GM15510 (cell line): Measurements from ENCODE around the gene TMEM253.

ENCODE experiments used
- POLR2A ChIP-seq: IDR thresholded peaks from 3 replicates; pipeline ENCODE4 v1.6.1; 2011; ENCODE audit warnings: borderline replicate concordance; ENCODE audit not compliant: insufficient read length; ENCODE audit errors: extremely low read depth

TMEM253 gene

DNA sequence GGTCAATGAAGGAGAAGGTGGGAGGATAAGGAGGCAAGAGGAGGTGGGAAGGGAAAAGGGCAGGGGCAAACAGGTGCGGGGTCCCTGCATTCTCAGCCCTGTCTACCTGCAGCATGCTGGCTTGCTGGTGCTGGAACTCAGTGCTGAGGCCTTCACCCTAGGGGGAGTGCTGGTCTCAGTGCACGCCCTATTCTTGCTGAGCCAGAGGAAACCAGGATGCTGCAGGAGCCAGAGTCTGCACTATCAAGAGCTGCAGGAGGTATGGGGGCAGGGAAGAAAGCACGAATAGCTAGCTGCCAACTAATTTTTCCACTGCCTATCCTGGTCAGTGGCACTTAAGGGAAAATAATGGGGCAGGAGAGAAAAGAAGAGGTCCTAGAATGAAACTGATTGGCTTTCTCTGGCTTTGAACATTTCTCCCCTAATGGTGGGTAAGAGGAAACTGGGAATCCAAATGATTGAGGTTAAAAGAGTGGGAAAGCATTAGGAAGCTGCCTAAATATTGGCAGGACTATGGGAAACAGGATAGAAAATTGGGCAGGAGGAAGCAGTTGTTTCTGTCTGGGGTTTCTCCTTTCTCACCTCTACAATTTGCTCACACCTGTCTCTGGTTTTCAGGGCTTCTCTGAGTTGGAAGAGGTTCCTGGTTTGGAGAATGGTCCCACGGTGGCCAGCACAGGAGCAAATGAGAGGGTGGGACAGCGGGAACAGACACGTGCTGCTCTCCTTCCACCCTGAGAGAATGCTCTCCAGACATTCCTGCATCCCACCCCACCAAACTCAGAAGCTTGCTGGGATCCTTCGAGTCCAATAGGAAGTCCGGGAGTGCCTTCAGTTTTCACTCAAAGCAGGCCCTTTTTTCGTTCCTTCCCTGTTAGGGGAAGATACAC, 1.9 kb downstream of the TMEM253 start:
- no peak for TF ChIP-seq POLR2A

DNA sequence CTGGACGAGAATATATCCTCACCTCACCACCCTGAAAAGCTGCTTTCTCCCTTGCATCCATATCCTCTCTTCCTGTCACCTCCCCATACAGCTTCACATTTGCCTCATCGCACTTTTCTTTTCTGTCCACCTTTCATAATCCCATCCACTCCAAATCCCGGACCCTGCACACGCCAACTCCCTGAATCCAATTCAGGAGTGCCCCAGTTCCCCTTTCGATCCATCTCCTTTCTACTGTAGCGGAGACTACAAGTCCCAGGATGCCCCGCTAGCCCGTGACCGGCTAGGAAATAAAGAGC, 2.5 kb downstream of the TMEM253 start:
- no peak for TF ChIP-seq POLR2A

DNA sequence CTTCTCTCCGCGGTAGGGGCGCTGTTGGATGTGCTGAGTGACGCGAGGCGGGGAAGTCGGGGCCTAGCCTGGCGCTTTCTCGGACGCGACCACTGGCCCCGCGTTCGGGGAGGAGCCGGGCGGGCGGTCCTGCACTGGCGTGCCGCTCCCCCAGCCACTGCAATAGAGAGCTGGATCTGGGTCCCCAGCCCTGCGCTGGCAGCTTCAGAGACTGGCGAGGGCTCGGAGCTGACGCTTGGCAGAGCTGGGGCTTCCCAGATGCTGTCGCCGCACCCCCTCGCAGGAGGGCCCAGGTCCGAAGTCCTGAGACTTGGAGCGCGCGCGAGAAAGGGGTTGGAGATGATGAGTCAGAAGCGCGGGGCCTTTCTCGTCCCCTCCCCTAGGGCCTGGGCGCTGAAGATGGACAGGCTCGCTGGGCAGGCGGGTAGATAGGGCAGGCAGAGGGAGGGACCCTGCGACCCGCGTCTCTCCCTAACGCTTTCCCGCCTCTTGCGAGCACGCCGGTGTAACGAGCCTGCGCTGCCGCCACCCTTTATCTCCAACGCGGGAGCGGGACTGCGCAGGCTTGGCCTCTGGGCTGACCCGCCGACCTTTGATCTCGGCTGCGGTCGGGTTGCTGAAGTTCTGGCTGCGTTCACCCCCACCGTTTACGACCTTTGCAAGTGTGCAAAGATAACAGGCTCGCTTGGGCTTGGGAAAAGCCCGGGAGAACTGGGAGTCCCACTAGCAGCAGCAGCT, 3.0 kb downstream of the TMEM253 start:
- TF ChIP-seq POLR2A: peak; percentile 93

DNA sequence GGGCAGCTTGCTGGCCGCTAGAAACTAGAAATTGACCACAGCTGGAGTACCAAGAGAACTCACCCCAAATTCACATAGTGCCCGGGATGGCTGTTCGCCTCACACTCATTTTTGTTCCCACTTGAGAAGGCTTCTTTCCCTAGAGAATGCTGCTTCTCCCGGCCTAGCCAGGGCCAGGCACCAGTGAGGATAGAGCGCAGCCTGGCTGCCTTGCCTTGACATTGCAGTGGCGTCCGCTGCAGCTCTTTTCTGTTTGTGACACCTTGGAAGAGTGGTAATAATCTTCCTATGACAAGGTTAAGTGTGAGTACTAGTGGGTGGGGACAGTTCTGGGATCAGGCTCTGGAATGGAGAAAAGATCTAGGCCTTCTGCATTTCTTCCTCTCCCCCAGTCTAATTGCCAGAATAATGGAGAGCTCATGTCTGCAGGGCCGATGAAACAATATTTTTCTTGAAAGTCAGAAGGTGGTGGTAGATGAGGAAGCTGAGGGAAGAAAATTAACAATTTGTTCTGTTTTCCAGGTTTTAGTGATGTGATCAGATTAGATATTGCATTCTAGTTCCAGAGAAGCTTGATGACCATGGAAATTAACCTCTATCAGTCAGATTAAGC, 3.7 kb downstream of the TMEM253 start:
- TF ChIP-seq POLR2A: no peak

DNA sequence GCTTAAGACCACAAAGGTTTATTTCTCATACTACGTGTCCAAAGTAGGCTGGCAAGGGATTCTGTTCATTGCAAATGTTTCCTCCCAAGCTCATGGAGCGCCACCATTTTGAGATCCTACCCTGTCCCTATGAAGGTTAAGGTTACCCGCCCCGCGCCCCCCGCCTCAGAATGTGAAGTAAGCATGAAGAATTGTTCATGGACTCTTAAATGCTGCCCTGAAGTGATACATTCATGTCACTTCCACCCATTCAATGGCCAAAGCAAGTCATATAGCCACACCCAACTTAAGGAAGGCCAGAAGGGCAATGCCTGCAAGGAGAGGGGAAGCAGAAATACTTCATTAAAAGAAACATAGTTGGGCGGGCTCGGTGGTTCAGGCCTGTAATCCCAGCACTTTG, 4.2 kb downstream of the TMEM253 start:
- TF ChIP-seq POLR2A: no peak

DNA sequence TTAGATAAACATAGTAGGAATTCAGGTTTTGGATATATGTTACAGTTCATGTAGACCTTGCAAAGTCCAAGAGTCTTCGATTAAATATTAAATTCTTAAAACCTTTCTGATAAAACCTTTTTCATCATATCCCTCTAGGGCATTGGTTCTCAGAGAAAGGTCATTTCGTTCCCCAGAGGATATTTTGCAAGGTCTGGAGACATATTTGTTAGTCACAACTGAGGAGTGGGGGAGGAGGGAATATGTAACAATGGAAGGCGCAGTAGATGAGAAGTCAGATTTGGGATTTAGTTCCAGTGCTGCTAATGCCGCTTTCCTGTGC, 5.3 kb downstream of the TMEM253 start:
- no peak for TF ChIP-seq POLR2A

DNA sequence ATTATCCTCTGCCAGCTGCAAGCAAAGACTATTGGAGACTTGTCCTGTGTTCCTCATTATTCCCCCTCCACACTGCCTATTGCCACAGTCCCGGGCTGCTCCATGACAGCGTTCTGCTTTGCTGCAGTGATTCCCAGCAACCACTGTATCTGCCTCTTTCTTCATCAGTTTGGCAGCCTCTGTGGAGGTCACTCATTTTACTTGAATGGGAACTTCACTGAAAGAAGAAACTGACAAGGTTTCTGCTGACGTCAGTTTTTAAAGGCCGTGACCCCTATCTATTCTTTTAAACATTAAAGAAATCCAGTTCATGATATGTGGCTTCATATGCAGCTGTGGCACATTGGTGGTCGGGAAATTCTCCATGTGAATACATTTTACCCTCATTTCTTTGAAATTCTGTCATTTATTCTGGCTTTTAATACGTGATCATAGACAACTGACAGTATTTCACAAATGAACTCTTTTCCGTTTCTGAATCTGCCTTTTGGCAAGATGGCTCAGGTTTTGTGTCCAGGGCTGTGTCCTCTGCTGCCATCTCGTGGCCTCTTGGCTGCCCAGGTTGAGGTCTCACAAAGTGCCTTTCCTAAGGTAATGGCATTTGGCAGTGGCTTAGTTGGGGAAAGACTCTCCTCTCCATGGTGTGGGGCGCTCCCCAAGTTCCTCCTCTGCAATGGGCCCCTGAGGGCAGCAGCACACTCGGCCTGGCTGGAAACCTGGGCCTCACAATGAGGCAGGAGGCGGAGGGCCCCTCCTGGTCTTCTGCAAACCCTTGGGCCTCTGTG, 5.8 kb downstream of the TMEM253 start:
- TF ChIP-seq POLR2A: no peak

DNA sequence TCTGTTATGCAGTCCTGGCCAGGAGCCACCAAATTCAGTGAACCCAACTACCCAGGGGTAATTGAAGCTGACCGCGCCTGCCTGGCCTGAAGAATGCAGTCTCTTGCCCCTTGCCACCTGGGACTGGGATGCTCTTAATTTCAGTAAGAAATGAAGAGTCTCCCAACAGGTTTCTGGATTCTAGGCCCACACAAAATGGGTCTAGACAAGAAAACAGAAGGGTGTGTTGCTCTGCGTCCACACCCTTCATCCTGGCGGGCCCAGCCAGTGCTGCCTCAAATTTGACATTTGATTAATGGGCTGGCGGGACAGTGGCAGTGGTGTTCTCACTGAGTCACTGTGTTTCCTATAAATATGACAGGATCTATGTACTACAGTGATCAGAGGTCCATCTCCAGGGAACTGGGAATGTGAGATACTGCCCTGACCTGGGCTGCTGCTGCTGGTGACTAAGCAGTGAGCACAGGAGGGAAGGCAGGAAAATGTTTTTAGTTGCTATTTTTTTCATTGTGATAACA, 6.5 kb downstream of the TMEM253 start:
- TF ChIP-seq POLR2A: no peak

DNA sequence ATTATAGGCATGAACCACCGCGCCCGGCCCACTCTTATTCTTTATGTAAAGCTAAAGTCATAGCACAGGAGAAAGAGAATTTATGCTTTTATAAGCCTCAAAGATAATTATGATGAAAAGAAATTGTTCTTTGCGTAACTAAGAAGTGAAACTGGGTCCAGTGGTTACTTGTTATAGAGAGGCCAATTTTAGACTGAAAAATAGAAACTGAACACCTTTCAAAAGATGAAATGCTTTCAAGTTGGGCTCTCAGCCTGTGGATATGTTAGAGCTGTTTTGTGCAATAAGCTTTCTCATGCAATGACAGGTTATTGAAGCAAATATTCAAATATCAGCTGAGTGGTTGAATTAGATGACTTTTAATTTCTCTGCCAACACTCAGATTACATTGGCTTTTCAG, 7.9 kb downstream of the TMEM253 start:
- no peak for TF ChIP-seq POLR2A

DNA sequence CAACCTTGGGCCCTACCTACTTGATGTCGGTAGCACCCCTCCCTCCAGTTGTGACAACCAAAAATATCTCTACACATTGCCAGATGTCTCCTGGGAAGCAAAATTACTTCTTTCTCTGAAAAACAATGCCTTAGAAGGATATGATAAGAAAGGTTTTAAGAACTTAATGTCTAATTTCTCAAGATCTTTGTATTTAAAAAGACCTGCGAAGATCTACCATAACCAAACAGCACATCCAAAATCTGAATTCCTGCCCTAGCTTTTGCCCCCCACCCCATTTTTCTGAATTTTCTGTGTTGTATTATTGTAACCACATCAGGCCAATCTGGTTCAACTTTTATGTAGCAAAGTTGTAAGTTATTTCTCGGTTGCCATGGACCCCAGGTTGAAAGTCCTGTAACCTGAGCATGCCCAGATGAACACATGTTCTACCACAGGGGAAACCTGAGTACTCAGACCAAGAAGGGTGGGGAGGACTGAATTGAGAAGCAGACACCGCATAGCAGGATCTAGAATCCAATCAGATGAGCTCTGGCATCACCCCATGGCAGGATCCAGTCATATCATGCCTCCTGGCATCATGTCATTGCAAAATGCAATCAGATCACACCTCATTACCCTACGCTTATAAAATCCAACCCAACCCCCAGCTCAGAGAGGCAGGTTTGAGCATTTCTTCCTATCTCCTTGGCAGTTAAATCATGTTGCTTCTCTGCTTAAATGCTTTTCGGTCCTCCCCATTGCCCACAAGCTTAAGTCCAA, 8.7 kb downstream of the TMEM253 start:
- TF ChIP-seq POLR2A: no peak

DNA sequence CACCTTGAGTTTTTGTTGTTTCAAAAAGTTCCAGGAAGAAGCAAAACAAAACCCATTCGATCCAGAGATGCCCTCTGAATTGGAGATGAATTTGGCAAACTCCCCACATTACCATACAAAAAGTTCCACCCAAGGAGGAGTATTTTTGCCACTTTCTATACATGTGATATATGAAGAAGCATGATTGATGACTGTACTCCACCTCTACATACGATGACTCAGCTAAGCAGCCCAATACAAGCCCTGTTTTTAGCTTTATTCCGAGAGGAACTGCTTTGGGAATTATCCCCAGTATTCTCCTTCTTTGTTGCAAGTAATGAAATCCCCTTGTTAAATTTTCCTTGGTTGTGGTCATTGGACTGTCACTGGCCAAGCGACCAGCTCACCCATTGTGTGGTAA, 11.4 kb downstream of the TMEM253 start:
- no peak for TF ChIP-seq POLR2A

DNA sequence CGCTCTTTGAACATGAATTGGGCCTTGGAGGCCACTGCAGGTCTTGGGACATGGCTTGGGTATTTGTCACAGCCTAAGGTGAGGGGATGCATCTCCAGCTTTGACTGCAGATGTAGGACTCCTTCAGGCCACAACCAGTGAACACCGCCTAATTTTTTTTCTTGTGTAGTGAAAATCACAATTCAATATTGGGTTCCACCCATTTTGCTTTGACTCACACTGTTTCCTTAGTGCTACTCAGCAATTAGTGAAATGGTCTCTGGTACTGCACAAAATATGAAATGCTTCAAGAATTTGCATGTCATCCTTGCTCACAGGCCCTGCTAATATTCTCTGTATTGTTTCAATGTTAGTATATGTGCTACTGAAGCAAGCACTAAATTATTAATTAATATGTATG, 12.5 kb downstream of the TMEM253 start:
- TF ChIP-seq POLR2A: no peak

DNA sequence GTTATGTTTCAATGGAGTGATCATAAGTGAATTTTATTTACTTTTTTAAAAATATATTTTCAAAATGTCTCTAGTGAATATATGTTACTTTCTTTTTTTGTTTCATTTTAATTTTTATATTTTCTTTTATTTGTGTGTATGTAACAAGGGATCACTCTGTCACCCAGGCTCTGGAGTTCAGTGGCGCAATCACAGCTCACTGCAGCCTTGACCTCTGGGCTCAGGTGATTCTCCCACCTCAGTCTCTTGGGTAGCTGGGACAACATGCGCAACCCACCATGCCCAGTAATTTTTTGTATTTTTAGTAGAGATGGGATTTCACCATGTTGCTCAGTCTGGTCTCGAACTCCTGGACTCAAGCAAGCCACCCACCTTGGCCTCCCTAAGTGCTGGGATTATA, 18.1 kb downstream of the TMEM253 start:
- TF ChIP-seq POLR2A: no peak

DNA sequence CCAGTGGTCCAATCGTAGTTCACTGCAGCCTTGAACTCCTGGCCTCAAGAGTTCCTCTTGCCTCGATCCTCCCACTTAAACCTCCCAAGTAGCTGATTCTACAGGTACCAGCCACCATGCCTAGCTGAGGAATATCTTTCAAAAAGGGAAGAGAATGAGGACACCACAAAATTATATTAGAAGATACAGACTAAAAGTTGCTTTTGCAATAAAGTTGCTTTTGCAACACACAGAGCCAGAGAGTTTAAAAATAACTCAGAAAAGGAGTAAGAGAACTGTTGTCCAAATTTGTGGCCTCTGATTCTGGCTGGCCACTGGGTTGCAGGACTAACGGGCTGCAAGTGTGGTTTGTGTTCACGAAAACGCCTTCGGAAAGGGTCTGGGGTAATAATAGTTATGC, 19.8 kb downstream of the TMEM253 start:
- no peak for TF ChIP-seq POLR2A
